A549 (cell line): ENCODE data around the gene DSCAML1.

Experiments
- FOSL2 ChIP-seq, 2 experiments: fragments of 450-650 bp in 1 of 2; fragments of >200 bp in 1 of 2; sonication (Bioruptor Twin) in 1 of 2; formaldehyde crosslinking; IDR thresholded peaks; 2 replicates each; pipeline versions ENCODE4 v1.5.0 to v1.6.1; 2016 to 2020; ENCODE audit warnings: mild to moderate bottlenecking in 1 of 2, moderate library complexity in 1 of 2
- PHF8 ChIP-seq: fragments of 200-600 bp; sonication (generic); IDR thresholded peaks from 2 replicates; pipeline ENCODE4 v1.6.1; 2016; ENCODE audit warnings: low read depth, mild to moderate bottlenecking, antibody characterized with exemption, moderate library complexity, borderline replicate concordance
- TF ChIP-seq, protein P1 (sequence below): fragments of >200 bp; sonication (Bioruptor Twin); formaldehyde crosslinking; IDR thresholded peaks from 3 replicates; pipeline ENCODE4 v1.5.1; 2016

- TF ChIP-seq, protein P1, sequence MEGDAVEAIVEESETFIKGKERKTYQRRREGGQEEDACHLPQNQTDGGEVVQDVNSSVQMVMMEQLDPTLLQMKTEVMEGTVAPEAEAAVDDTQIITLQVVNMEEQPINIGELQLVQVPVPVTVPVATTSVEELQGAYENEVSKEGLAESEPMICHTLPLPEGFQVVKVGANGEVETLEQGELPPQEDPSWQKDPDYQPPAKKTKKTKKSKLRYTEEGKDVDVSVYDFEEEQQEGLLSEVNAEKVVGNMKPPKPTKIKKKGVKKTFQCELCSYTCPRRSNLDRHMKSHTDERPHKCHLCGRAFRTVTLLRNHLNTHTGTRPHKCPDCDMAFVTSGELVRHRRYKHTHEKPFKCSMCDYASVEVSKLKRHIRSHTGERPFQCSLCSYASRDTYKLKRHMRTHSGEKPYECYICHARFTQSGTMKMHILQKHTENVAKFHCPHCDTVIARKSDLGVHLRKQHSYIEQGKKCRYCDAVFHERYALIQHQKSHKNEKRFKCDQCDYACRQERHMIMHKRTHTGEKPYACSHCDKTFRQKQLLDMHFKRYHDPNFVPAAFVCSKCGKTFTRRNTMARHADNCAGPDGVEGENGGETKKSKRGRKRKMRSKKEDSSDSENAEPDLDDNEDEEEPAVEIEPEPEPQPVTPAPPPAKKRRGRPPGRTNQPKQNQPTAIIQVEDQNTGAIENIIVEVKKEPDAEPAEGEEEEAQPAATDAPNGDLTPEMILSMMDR: no peak
- TF ChIP-seq PHF8: no peak
- TF ChIP-seq FOSL2 (IDR thresholded peaks at IDR 0.05): no peak
- no peak for TF ChIP-seq FOSL2 (CRISPR knock-in tag; IDR thresholded peaks at IDR 0.05)
Measured at GRCh38 chr11:117669616-117670015, 127.4 kb downstream of the DSCAML1 start.
